GM21576 (cell line): ENCODE data around the gene MUC20.
"Not testable (repeated sequence)": the region's sequence is repeated elsewhere in the genome, so short reads cannot be mapped to it uniquely, and the experiment has no call there.

Experiments used
- ATAC-seq: cut with Tn5 transposase; IDR thresholded peaks from one replicate; pipeline ENCODE4 v1.9.1; 2021; ENCODE audit warnings: mild to moderate bottlenecking, moderate library complexity; ENCODE audit not compliant: unreplicated experiment

The MUC20 gene

GRCh38 chr3:195720831-195721506, at the start of gene MUC20:
Gene MUC20 (plus strand): TSS chr3:195720978. CDS start chr3:195721008, 30 bp downstream.
- ATAC-seq, result not testable (repeated sequence)

GRCh38 chr3:195671283-195671682, 49.5 kb upstream of the MUC20 start:
- not testable (repeated sequence) for ATAC-seq

- not testable (repeated sequence) for ATAC-seq
Measured at GRCh38 chr3:195673711-195674110, 47.1 kb upstream of the MUC20 start.

GRCh38 chr3:195678391-195679015, 42.3 kb upstream of the MUC20 start:
- ATAC-seq, result not testable (repeated sequence)

- not testable (repeated sequence) for ATAC-seq
Measured at GRCh38 chr3:195680690-195681089, 40.1 kb upstream of the MUC20 start.

GRCh38 chr3:195681458-195682103, 39.2 kb upstream of the MUC20 start:
- not testable (repeated sequence) for ATAC-seq

- not testable (repeated sequence) for ATAC-seq
Measured at GRCh38 chr3:195682104-195682742, 38.6 kb upstream of the MUC20 start.

- ATAC-seq, result not testable (repeated sequence)
Measured at GRCh38 chr3:195683722-195684526, 36.9 kb upstream of the MUC20 start.

- peak; percentile 49 for ATAC-seq
Measured at GRCh38 chr3:195684527-195685257, 36.1 kb upstream of the MUC20 start.

GRCh38 chr3:195686537-195687208, 34.1 kb upstream of the MUC20 start:
- ATAC-seq, result not testable (repeated sequence)

GRCh38 chr3:195687209-195687760, 33.5 kb upstream of the MUC20 start:
- not testable (repeated sequence) for ATAC-seq

- ATAC-seq, result not testable (repeated sequence)
Measured at GRCh38 chr3:195688471-195689183, 32.2 kb upstream of the MUC20 start.

GRCh38 chr3:195689184-195690070, 31.4 kb upstream of the MUC20 start:
- ATAC-seq, result not testable (repeated sequence)

- no peak for ATAC-seq
Measured at GRCh38 chr3:195690951-195691350, 29.8 kb upstream of the MUC20 start.

- ATAC-seq, result not testable (repeated sequence)
Measured at GRCh38 chr3:195691596-195692353, 29.0 kb upstream of the MUC20 start.

GRCh38 chr3:195692354-195692685, 28.5 kb upstream of the MUC20 start:
- ATAC-seq, result no peak
